ENCODE results near the gene BBS4.

DNA sequence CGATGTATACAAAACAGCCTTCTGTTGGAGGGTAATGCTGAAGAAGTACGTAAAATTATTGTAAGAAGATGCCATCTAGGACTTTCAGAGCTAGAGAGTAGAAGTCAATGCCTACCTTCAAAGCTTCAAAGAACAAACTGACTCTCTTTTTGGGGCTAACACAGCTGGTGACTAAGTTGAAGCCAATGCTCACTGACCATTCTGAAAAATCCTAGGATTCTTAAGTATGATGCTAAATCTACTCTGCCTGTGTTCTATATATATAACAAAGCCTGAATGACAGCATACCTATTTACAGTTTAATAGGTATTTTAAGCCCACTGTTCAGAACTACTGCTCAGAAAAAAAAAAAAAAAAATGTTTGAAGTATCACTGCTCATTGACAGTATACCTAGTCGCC is 78.6 kb downstream of the BBS4 start:
- no peak for TF ChIP-seq ZNF274 (IDR thresholded peaks at IDR 0.05; ENCODE audit: low read depth, low read length)
- TF ChIP-seq YY1 (IDR thresholded peaks at IDR 0.05; ENCODE audit: insufficient read depth, insufficient read length), result no peak
- no peak for TF ChIP-seq SUZ12 (IDR thresholded peaks at IDR 0.05; ENCODE audit: extremely low read depth, insufficient read depth, insufficient read length)

Data from NT2/D1 (cell line).